ENCODE data around the gene CCDC24.

CCDC24 gene

DNA sequence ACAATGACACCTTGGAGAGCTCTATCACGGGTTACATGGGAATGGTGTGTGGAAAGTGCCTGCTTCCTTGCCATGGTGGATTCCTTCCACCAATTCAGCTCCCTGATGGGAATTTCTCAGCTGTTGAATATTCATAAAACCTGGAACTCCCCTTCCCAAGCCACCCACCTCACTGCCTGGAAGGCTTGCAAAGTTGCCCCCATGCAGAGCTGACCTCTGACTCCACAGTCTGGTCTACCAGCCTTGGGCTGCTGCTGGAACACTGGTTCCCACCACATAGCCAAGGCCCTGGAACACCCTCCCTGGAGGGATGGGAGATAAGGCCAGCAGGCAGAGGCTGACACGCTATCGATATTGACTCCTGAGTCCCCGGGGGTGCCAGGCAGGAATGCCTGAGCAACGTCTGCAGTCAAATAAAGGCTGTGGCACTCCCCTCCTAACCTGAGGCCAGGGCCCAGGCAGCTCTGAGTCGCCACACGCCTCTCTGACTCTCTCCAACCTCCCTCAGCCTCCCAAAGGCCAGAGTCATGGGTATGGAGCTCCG lies 8.8 kb downstream of the CCDC24 start:
- Histone ChIP-seq H3K9me3 (ENCODE audit: control insufficient read depth in 2 of 2, low read length in 2 of 2) (no peaks in the 10 kb centered on the region), H3K4me3 (ENCODE audit: low read length in 2 of 2) (no peak overlapping the region), H3K27ac (ENCODE audit: low read length) (no peak overlapping the region), H3K27me3 (ENCODE audit: control insufficient read depth in 1 of 2, insufficient read depth in 2 of 2, low read length in 2 of 2) (no peaks in the 10 kb centered on the region), H3K9ac (ENCODE audit: low read length in 2 of 2) (no peak overlapping the region), H3K36me3 (ENCODE audit: control insufficient read depth in 2 of 2, insufficient read depth in 2 of 2, low read length in 2 of 2) (peaks cover 7 to 9% of the 10 kb centered on the region in 2 donors), H3K4me1 (ENCODE audit: control insufficient read depth, insufficient read depth, low read length) (peaks cover 7% of the 10 kb centered on the region)

DNA sequence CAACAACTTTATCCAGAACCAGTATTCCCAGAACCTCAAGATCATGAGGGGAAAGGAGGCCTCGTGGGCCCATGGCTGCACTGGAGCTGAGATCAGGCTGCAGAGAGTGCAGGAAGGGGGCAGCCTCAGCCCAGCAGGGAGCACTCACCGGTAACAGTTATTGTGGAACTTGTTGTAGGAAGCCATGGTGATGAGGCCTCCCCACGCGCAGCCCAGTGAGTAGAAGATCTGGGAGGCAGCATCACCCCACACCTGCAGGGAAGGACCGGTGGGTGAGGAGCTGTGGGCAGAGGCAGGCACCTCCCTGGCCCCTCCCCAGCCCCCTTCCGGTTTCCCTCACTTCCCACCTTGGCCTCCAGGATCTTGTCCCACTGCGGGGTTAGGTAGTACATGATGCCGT lies 10.8 kb downstream of the CCDC24 start:
- Histone ChIP-seq H3K4me1 (ENCODE audit: control insufficient read depth, insufficient read depth, low read length) (peaks cover 5% of the 10 kb centered on the region), H3K9me3 (ENCODE audit: control insufficient read depth in 2 of 2, low read length in 2 of 2) (no peaks in the 10 kb centered on the region), H3K27me3 (ENCODE audit: control insufficient read depth in 1 of 2, insufficient read depth in 2 of 2, low read length in 2 of 2) (no peaks in the 10 kb centered on the region), H3K4me3 (ENCODE audit: low read length in 2 of 2) (no peak overlapping the region), H3K36me3 (ENCODE audit: control insufficient read depth in 2 of 2, insufficient read depth in 2 of 2, low read length in 2 of 2) (peaks cover 7 to 9% of the 10 kb centered on the region in 2 donors), H3K27ac (ENCODE audit: low read length) (no peak overlapping the region), H3K9ac (ENCODE audit: low read length in 2 of 2) (no peak overlapping the region)

DNA sequence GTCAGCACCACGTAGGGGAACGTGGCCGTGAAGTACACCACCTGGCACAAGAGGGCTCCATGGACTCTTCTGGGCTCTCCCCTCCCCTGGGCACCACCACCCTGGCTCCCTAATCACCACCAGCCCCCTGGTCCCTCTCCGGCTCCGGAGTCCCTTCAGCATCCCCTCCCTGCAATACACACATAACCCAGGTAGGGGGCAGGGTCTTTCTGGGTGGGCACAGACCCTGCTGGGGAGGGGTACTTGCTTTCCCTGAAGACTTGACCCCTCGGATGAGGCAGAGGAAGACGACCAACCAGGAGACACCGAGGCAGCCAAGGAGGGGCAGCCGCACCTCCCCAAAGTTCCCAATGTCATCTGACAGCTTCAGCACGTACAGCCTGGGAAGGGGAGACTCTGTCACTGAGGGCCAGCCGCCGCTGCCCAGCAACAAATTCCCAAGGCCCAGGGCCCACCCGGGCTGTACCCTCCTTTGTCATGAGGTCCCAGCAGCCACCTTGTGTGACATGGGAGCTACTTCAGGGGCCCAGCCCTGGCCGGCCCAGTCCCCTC lies 11.3 kb downstream of the CCDC24 start:
- no peaks in the 10 kb centered on the region for H3K27me3 ChIP-seq (ENCODE audit: control insufficient read depth in 1 of 2, insufficient read depth in 2 of 2, low read length in 2 of 2)
- no peak overlapping the region for H3K9ac ChIP-seq (ENCODE audit: low read length in 2 of 2)
- no peak overlapping the region for H3K4me3 ChIP-seq (ENCODE audit: low read length in 2 of 2)
- H3K27ac ChIP-seq (ENCODE audit: low read length): no peak overlapping the region
- peaks cover 7 to 9% of the 10 kb centered on the region in 2 donors for H3K36me3 ChIP-seq (ENCODE audit: control insufficient read depth in 2 of 2, insufficient read depth in 2 of 2, low read length in 2 of 2)
- H3K9me3 ChIP-seq (ENCODE audit: control insufficient read depth in 2 of 2, low read length in 2 of 2): no peaks in the 10 kb centered on the region
- peaks cover 5% of the 10 kb centered on the region for H3K4me1 ChIP-seq (ENCODE audit: control insufficient read depth, insufficient read depth, low read length)

DNA sequence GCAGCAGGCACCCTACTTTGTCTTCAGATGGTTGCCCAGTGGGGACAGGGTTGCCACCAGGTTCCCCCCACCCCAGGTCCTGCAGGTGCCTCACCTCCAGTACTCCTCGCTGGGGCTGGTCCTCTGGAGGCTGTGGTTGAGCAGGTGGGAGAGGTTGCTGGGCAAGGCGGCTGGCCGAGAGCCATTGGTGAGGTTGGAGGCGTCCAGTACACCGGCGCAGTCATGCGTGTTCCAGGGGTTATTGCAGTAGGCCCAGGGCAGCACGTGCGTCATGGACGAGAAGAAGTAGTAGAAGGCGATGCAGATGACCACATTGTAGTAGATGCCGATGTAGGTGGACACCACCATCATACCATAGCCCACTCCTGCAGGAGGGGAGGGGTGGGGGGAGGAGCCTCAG lies 16.9 kb downstream of the CCDC24 start:
- no peak overlapping the region for H3K9ac ChIP-seq (ENCODE audit: low read length in 2 of 2)
- no peaks in the 10 kb centered on the region for H3K27me3 ChIP-seq (ENCODE audit: control insufficient read depth in 1 of 2, insufficient read depth in 2 of 2, low read length in 2 of 2)
- H3K4me3 ChIP-seq (ENCODE audit: low read length in 2 of 2): no peak overlapping the region
- H3K4me1 ChIP-seq (ENCODE audit: control insufficient read depth, insufficient read depth, low read length): peaks cover 6% of the 10 kb centered on the region
- no peaks in the 10 kb centered on the region for H3K9me3 ChIP-seq (ENCODE audit: control insufficient read depth in 2 of 2, low read length in 2 of 2)
- H3K36me3 ChIP-seq (ENCODE audit: control insufficient read depth in 2 of 2, insufficient read depth in 2 of 2, low read length in 2 of 2): no peaks in the 10 kb centered on the region
- H3K27ac ChIP-seq (ENCODE audit: low read length): no peak overlapping the region

DNA sequence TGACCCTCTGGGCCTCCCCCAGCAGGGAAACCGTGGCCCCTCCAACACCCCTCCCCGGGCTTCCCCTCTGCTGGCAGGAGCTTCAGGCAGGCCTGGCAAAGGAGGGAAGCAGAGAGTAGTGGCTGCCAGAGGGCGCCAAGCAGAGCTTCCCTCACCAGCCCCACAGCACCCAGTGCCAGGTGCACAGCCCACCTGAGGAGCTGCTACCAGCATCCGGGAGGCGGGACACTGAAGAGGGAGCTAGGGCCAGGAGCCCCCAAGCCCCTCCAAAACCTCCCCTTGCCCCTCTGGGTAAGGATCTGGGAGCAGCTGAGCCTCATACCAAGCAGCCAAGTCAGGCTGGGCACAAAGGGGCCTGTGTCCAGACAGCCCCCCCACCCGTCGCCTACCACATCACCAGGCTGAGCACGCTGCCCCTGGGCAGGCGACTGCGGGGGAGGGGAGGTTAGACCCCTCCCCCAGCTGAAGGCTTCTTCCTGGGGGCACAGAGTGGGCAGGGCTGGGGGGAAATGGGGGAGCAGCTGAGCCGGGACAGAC lies 19.6 kb downstream of the CCDC24 start:
- Histone ChIP-seq H3K36me3 (ENCODE audit: control insufficient read depth in 2 of 2, insufficient read depth in 2 of 2, low read length in 2 of 2) (no peaks in the 10 kb centered on the region), H3K9ac (ENCODE audit: low read length in 2 of 2) (no peak overlapping the region), H3K27me3 (ENCODE audit: control insufficient read depth in 1 of 2, insufficient read depth in 2 of 2, low read length in 2 of 2) (no peaks in the 10 kb centered on the region), H3K4me3 (ENCODE audit: low read length in 2 of 2) (no peak overlapping the region), H3K27ac (ENCODE audit: low read length) (no peak overlapping the region), H3K9me3 (ENCODE audit: control insufficient read depth in 2 of 2, low read length in 2 of 2) (no peaks in the 10 kb centered on the region), H3K4me1 (ENCODE audit: control insufficient read depth, insufficient read depth, low read length) (peaks cover 2% of the 10 kb centered on the region)

DNA sequence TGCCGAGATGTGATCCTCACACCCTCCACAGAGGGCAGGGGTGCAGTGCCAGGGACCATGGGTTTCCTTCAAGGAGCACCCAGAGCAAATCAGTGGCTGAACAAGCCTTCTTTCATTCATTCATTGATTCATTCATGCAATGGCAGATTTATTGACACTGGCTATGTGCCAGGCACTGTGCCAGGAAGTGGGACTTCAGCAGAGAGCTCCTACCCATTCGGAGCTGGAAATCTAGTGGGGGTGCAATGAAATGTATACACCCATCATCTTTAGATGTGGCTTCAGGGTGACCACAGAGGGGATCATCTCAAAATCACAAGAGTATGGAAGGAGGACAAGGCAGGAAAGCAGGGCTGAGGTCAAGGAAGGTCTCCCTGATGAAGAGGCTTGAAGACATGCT lies 21.0 kb downstream of the CCDC24 start:
- Histone ChIP-seq H3K4me1 (ENCODE audit: control insufficient read depth, insufficient read depth, low read length) (peaks cover 2% of the 10 kb centered on the region), H3K27ac (ENCODE audit: low read length) (no peak overlapping the region), H3K9ac (ENCODE audit: low read length in 2 of 2) (no peak overlapping the region), H3K4me3 (ENCODE audit: low read length in 2 of 2) (no peak overlapping the region), H3K27me3 (ENCODE audit: control insufficient read depth in 1 of 2, insufficient read depth in 2 of 2, low read length in 2 of 2) (no peaks in the 10 kb centered on the region), H3K9me3 (ENCODE audit: control insufficient read depth in 2 of 2, low read length in 2 of 2) (no peaks in the 10 kb centered on the region), H3K36me3 (ENCODE audit: control insufficient read depth in 2 of 2, insufficient read depth in 2 of 2, low read length in 2 of 2) (no peaks in the 10 kb centered on the region)

DNA sequence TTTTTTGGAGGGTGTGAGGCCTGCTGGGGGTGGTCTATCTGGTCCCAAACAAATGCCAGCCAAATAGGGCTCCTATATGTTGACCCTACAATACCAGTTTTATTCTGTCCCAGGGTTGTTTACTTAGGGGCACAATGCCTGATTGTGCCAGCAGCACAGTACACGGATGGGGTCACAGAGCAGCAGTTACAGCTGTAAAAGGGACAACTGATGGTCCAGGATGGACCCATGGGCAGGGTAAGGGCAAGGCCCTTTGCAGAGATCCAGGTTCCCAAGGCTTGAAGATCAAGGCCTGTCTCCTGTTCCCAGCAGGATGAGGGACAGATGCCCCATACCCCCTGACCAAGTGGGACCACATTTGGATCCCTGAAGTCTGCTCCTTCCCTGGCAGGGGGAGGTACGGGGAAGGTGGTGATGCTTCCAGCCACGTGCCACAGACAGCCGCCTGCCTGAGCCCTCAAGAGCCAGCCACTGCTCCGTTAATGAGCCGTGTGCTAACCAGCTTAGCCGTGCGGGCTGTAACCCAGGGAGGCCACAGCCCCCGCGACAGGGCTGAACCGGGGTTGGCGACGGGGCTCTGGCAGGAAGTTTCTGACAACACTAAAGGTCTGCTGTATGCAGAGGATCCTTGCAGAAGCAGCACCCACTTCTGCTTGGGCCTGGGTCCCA lies 21.7 kb downstream of the CCDC24 start:
- Histone ChIP-seq H3K9ac (ENCODE audit: low read length in 2 of 2) (no peak overlapping the region), H3K36me3 (ENCODE audit: control insufficient read depth in 2 of 2, insufficient read depth in 2 of 2, low read length in 2 of 2) (no peaks in the 10 kb centered on the region), H3K27ac (ENCODE audit: low read length) (no peak overlapping the region), H3K4me3 (ENCODE audit: low read length in 2 of 2) (no peak overlapping the region), H3K9me3 (ENCODE audit: control insufficient read depth in 2 of 2, low read length in 2 of 2) (no peaks in the 10 kb centered on the region), H3K4me1 (ENCODE audit: control insufficient read depth, insufficient read depth, low read length) (peaks cover 2% of the 10 kb centered on the region), H3K27me3 (ENCODE audit: control insufficient read depth in 1 of 2, insufficient read depth in 2 of 2, low read length in 2 of 2) (no peaks in the 10 kb centered on the region)

DNA sequence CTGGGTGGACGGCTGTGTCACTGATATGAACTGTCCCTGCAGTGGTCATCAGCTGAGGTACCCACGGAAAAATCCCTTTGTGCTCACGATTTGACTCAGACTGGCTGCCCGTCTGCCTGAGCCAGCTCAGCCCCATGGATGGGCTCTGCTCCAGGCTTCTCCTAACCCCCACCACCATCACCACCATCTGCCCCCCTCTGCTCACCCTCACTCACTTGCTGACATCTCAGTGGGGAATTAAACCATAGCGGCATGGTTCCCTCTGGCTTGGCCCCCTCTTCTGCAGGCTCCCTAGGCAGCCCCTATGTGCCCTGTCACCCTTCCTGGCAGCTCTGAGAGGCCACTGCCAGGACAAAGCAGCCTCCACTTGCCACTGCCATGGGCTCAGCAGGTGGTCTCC lies 22.6 kb downstream of the CCDC24 start:
- Histone ChIP-seq H3K9ac (ENCODE audit: low read length in 2 of 2) (no peak overlapping the region), H3K4me3 (ENCODE audit: low read length in 2 of 2) (no peak overlapping the region), H3K27ac (ENCODE audit: low read length) (no peak overlapping the region), H3K36me3 (ENCODE audit: control insufficient read depth in 2 of 2, insufficient read depth in 2 of 2, low read length in 2 of 2) (no peaks in the 10 kb centered on the region), H3K9me3 (ENCODE audit: control insufficient read depth in 2 of 2, low read length in 2 of 2) (no peaks in the 10 kb centered on the region), H3K27me3 (ENCODE audit: control insufficient read depth in 1 of 2, insufficient read depth in 2 of 2, low read length in 2 of 2) (no peaks in the 10 kb centered on the region), H3K4me1 (ENCODE audit: control insufficient read depth, insufficient read depth, low read length) (peaks cover 2% of the 10 kb centered on the region)

DNA sequence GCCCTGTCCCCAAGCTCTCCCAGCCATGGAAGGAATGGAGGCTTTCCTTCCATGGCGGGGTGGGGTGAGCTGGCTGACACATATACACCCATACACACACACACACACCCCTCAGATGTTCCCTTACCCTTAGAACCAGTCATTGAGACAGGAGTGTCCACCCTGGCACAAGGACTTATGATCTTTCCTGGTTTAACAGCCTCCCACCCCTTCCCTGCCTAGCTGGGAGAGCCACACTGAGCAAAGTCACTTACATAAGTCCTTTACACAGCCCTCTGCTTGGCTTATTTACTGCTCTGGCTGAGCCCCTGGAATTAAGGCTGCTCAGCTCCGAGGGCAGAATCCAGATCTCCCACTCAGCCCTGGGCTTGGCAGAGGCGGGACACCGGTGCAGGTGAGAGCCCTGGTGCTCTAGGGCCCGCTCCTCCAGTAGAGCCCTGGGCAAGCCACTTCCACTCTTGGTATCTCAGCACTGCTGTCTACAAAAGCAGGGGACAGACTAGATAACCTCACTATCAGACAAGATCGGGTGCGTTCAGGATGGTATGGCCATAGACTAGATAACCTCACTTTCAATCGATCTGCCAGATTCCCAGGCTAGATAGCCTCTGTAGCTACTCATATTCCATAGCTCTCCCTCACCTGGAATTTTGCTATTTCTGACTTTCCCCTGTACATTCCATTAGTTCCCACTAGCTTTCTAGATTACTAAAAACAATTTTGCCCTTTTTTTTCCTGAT lies 23.1 kb downstream of the CCDC24 start:
- H3K36me3 ChIP-seq (ENCODE audit: control insufficient read depth in 2 of 2, insufficient read depth in 2 of 2, low read length in 2 of 2): no peaks in the 10 kb centered on the region
- no peaks in the 10 kb centered on the region for H3K27me3 ChIP-seq (ENCODE audit: control insufficient read depth in 1 of 2, insufficient read depth in 2 of 2, low read length in 2 of 2)
- no peak overlapping the region for H3K9ac ChIP-seq (ENCODE audit: low read length in 2 of 2)
- H3K4me3 ChIP-seq (ENCODE audit: low read length in 2 of 2): no peak overlapping the region
- no peaks in the 10 kb centered on the region for H3K9me3 ChIP-seq (ENCODE audit: control insufficient read depth in 2 of 2, low read length in 2 of 2)
- H3K27ac ChIP-seq (ENCODE audit: low read length): no peak overlapping the region
- peaks cover 2% of the 10 kb centered on the region for H3K4me1 ChIP-seq (ENCODE audit: control insufficient read depth, insufficient read depth, low read length)

DNA sequence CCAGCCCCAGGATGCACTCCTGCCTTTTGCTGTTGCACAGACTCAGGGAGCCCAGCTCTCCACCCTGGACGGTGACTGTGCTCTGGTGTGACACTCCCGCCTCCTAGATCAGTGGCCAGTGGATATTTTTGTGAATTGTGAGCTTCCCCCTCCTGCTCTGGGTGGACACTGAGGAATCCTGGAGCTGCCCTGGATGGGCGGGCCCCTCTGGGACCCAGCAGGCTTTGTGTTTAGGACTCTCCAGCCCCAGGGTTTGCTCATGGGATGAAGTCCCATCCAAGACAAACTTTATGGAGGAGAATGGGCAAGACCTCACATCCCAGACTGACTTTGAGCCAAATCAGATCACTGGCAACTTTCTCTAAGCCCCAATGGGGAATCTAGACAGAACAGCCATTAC lies 23.8 kb downstream of the CCDC24 start:
- H3K4me1 ChIP-seq (ENCODE audit: control insufficient read depth, insufficient read depth, low read length): peaks cover 2% of the 10 kb centered on the region
- no peak overlapping the region for H3K9ac ChIP-seq (ENCODE audit: low read length in 2 of 2)
- H3K9me3 ChIP-seq (ENCODE audit: control insufficient read depth in 2 of 2, low read length in 2 of 2): no peaks in the 10 kb centered on the region
- H3K27ac ChIP-seq (ENCODE audit: low read length): no peak overlapping the region
- H3K4me3 ChIP-seq (ENCODE audit: low read length in 2 of 2): no peak overlapping the region
- no peaks in the 10 kb centered on the region for H3K36me3 ChIP-seq (ENCODE audit: control insufficient read depth in 2 of 2, insufficient read depth in 2 of 2, low read length in 2 of 2)
- no peaks in the 10 kb centered on the region for H3K27me3 ChIP-seq (ENCODE audit: control insufficient read depth in 1 of 2, insufficient read depth in 2 of 2, low read length in 2 of 2)
